ENCODE results near the gene SMG9.

SMG9 gene

GRCh38 chr19:43719918-43720317 is 34.8 kb downstream of the SMG9 start:
- no peak for DNase-seq

- no peak for DNase-seq
Measured at GRCh38 chr19:43719378-43719868, 35.3 kb downstream of the SMG9 start.

GRCh38 chr19:43718627-43719377 is 36.0 kb downstream of the SMG9 start:
- no peak for DNase-seq

- DNase-seq, result no peak
Measured at GRCh38 chr19:43715776-43716175, 39.0 kb downstream of the SMG9 start, which contains the start of gene IRGC. IRGC (plus strand) TSS chr19:43716076; CDS start chr19:43718559, 2,483 bp downstream.

GRCh38 chr19:43713208-43713607 is 41.6 kb downstream of the SMG9 start:
- DNase-seq, result no peak

- no peak for DNase-seq
Measured at GRCh38 chr19:43711751-43712355, 42.9 kb downstream of the SMG9 start.

GRCh38 chr19:43708716-43709115 is 46.0 kb downstream of the SMG9 start:
- no peak for DNase-seq

GRCh38 chr19:43707158-43707712 is 47.5 kb downstream of the SMG9 start:
- DNase-seq, result no peak

- DNase-seq, result no peak
Measured at GRCh38 chr19:43705729-43706128, 49.0 kb downstream of the SMG9 start.

GRCh38 chr19:43704002-43704705 is 50.6 kb downstream of the SMG9 start:
- no peak for DNase-seq

GRCh38 chr19:43700395-43701000 is 54.3 kb downstream of the SMG9 start:
- DNase-seq, result no peak

GRCh38 chr19:43699506-43700394 is 55.0 kb downstream of the SMG9 start:
- DNase-seq, result no peak

GRCh38 chr19:43697295-43697694 is 57.5 kb downstream of the SMG9 start:
- no peak for DNase-seq

GRCh38 chr19:43695985-43696704 is 58.6 kb downstream of the SMG9 start:
- no peak for DNase-seq

GRCh38 chr19:43694553-43694952 is 60.2 kb downstream of the SMG9 start:
- DNase-seq, result no peak

GRCh38 chr19:43692877-43693276 is 61.9 kb downstream of the SMG9 start:
- no peak for DNase-seq

- DNase-seq, result no peak
Measured at GRCh38 chr19:43692385-43692784, 62.4 kb downstream of the SMG9 start.

- DNase-seq, result no peak
Measured at GRCh38 chr19:43691755-43692154, 63.0 kb downstream of the SMG9 start.

- DNase-seq, result no peak
Measured at GRCh38 chr19:43690890-43691289, 63.9 kb downstream of the SMG9 start.

GRCh38 chr19:43690444-43690843 is 64.3 kb downstream of the SMG9 start:
- DNase-seq, result no peak

- no peak for DNase-seq
Measured at GRCh38 chr19:43688059-43688701, 66.6 kb downstream of the SMG9 start.

Measured in central memory CD4-positive, alpha-beta T cell (primary cell).